Smooth muscle cell (in vitro differentiated cells): ENCODE data around the gene ZBTB12. TPM values are rescaled to one million over a fixed set of nuclear protein-coding genes. Genes with fewer than 3 reads are reported as not detected.

ENCODE experiments used
- DNase-seq: peaks from one replicate; lab custom pipeline; 2025; ENCODE audit not compliant: unreplicated experiment; lab: John Stamatoyannopoulos, UW
- H2AFZ ChIP-seq: fragments of 200-600 bp; sonication (generic); 2 replicates; pipeline ENCODE4 v1.6.0; 2016; ENCODE audit warnings: antibody characterized with exemption, low read depth, mild to moderate bottlenecking
- H3F3A ChIP-seq: fragments of 200-600 bp; sonication (generic); 2 replicates; pipeline ENCODE4 v1.6.0; 2017; ENCODE audit warnings: antibody characterized with exemption, low read depth
- H3K27ac ChIP-seq: fragments of 200-600 bp; sonication (generic); 2 replicates; pipeline ENCODE4 v1.5.1; 2016; ENCODE audit warnings: low read depth, mild to moderate bottlenecking
- H3K27me3 ChIP-seq: fragments of 200-600 bp; sonication (generic); 2 replicates; pipeline ENCODE4 v1.6.1; 2016; ENCODE audit warnings: low read depth, mild to moderate bottlenecking
- H3K36me3 ChIP-seq: fragments of 200-600 bp; sonication (generic); 2 replicates; pipeline ENCODE4 v1.5.1; 2016; ENCODE audit warnings: low read depth
- H3K4me1 ChIP-seq: fragments of 200-600 bp; sonication (generic); 2 replicates; pipeline ENCODE4 v1.5.1; 2016; ENCODE audit warnings: low read depth
- H3K4me2 ChIP-seq: fragments of 200-600 bp; sonication (generic); 2 replicates; pipeline ENCODE4 v1.6.0; 2016; ENCODE audit warnings: mild to moderate bottlenecking
- H3K4me3 ChIP-seq: fragments of 200-600 bp; sonication (generic); 2 replicates; pipeline ENCODE4 v1.5.1; 2016; ENCODE audit warnings: mild to moderate bottlenecking
- H3K79me2 ChIP-seq: fragments of 200-600 bp; sonication (generic); 2 replicates; pipeline ENCODE4 v1.6.0; 2016; ENCODE audit warnings: low read depth, mild to moderate bottlenecking
- H3K9ac ChIP-seq: fragments of 200-600 bp; sonication (generic); 2 replicates; pipeline ENCODE4 v1.6.0; 2016; ENCODE audit warnings: low read depth
- H3K9me3 ChIP-seq: fragments of 200-600 bp; sonication (generic); replicated peaks from 2 replicates; pipeline ENCODE4 v1.5.1; 2016; ENCODE audit warnings: low read depth
- H4K20me1 ChIP-seq: fragments of 200-600 bp; sonication (generic); 2 replicates; pipeline ENCODE4 v1.6.0; 2016; ENCODE audit warnings: low read depth
- WGBS: methylation state at CpG from one replicate; pipeline ENCODE4 v1.1.7; 2016; ENCODE audit warnings: low lambda C conversion rate; 5-methylcytosine and 5-hydroxymethylcytosine counted together
- polyA plus RNA-seq: library from polyadenylated mRNA; unstranded; fragments of >200 nt; fragmentation: Nextera tagmentation; extraction: Ambion mirVana; gene quantifications from 2 replicates; pipeline ENCODE4 v1.2.1, GENCODE V29; 2016
- total RNA-seq: library from RNA; depleted of rRNA; stranded (reverse); fragments of >200 nt; gene quantifications from 2 replicates; pipeline ENCODE4 v1.2.3, GENCODE V29; 2014
- TF ChIP-seq, protein P1 (sequence below): fragments of 200-600 bp; sonication (generic); IDR thresholded peaks from 2 replicates; pipeline ENCODE4 v1.5.1; 2017; ENCODE audit warnings: borderline replicate concordance, mild to moderate bottlenecking, antibody characterized with exemption; ENCODE audit not compliant: insufficient read depth, poor library complexity, severe bottlenecking

Gene ZBTB12
- total and polyA plus RNA-seq, 2 experiments from 2014 or later = 0.04 TPM; not detected in 1

DNA sequence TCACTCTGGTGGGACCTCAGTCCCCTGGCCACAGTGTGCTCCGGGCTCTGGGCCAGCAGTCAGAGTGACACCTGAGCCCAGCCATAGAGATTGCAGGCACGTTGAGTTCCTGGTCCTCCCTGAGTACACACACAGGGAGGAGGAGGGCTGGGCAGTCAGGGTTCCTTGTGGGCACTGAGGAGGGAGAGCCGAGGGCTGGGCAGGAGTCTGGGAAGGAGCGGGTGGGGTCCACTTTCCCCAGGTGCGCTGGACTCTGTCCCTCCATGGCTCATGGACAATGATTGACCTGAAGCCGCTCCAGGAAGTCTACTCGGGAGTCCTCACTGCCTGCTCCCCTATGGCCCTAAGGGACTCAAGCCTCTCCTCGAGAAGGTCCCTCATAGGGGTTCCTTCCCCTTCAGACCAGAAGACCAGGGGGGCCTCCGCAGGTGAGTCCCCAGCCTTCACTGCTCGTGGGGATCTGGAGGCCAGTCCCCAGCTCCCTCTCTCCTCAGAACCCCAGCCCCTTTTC lies 24.2 kb downstream of the ZBTB12 start:
- Histone ChIP-seq H3F3A (no peaks in the 10 kb centered on the region), H2AFZ (no peak overlapping the region), H4K20me1 (no peaks in the 10 kb centered on the region), H3K27ac (no peak overlapping the region), H3K9me3 (no peaks in the 10 kb centered on the region), H3K36me3 (no peaks in the 10 kb centered on the region), H3K4me3 (peak overlapping the region; percentile 30), H3K9ac (no peak overlapping the region), H3K27me3 (no peaks in the 10 kb centered on the region), H3K4me2 (no peak overlapping the region), H3K4me1 (no peaks in the 10 kb centered on the region), H3K79me2 (no peaks in the 10 kb centered on the region)
- TF ChIP-seq, protein P1, sequence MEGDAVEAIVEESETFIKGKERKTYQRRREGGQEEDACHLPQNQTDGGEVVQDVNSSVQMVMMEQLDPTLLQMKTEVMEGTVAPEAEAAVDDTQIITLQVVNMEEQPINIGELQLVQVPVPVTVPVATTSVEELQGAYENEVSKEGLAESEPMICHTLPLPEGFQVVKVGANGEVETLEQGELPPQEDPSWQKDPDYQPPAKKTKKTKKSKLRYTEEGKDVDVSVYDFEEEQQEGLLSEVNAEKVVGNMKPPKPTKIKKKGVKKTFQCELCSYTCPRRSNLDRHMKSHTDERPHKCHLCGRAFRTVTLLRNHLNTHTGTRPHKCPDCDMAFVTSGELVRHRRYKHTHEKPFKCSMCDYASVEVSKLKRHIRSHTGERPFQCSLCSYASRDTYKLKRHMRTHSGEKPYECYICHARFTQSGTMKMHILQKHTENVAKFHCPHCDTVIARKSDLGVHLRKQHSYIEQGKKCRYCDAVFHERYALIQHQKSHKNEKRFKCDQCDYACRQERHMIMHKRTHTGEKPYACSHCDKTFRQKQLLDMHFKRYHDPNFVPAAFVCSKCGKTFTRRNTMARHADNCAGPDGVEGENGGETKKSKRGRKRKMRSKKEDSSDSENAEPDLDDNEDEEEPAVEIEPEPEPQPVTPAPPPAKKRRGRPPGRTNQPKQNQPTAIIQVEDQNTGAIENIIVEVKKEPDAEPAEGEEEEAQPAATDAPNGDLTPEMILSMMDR = no peak
- 85% methylated on average over 9 of the region's 10 CpGs for WGBS
- DNase-seq = no peak

DNA sequence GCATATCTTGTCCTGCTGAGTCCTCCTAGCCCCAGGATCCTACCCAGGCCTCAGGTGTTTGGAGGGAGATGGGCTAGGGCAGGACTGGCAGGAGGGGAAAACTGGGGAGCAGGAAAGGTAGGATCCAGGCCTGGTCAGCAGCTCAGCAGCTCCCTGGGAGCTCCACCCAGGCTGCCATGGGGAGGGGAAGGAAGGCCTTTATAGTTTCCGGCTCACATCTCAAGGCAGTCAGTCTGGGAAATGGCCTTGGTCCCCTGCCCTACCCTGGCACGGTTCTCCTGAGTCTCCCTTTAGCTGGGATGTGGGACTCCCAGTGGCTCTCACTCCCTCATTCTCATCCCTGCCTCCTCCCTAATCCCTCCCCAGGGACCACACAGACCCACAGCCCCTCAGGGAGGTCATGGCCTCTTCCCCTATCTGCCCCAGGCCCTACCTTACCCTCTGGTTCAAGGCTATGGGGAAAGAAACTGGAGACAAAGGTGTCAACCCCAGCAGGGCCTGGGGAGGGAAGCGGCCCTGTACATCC lies 24.7 kb downstream of the ZBTB12 start:
- no peaks in the 10 kb centered on the region for H3K79me2 ChIP-seq
- H3K4me2 ChIP-seq = no peak overlapping the region
- no peak overlapping the region for H3K27ac ChIP-seq
- DNase-seq = no peak
- H3K36me3 ChIP-seq = no peaks in the 10 kb centered on the region
- H3K9ac ChIP-seq = no peak overlapping the region
- no peaks in the 10 kb centered on the region for H4K20me1 ChIP-seq
- WGBS = 84% methylated on average over 3 of the region's 3 CpGs
- no peaks in the 10 kb centered on the region for H3F3A ChIP-seq
- H3K27me3 ChIP-seq = no peaks in the 10 kb centered on the region
- no peak overlapping the region for H2AFZ ChIP-seq
- no peak overlapping the region for H3K4me3 ChIP-seq
- H3K4me1 ChIP-seq = no peaks in the 10 kb centered on the region
- TF ChIP-seq, protein P1 = no peak
- no peaks in the 10 kb centered on the region for H3K9me3 ChIP-seq

DNA sequence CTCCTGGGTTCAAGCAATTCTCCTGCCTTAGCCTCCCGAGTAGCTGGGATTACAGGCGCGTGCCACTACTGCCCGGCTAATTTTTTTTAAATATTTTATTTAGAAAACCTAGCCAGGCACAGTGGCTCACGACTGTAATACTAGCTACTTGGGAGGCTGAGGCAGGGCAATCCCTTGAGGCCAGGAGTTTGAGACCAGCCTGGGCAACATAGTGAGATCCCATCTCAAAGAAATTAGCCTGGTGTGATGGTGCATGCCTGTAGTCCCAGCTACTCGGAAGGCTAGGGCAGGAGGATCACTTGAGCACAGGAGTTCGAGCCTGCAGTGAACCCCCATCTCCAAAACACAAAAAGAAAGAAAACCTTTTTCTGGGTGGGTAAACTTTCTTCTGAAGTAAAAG lies 25.5 kb downstream of the ZBTB12 start:
- WGBS = 95% methylated on average over 7 of the region's 7 CpGs
- TF ChIP-seq, protein P1 = no peak
- no peak overlapping the region for H3K4me2 ChIP-seq

DNA sequence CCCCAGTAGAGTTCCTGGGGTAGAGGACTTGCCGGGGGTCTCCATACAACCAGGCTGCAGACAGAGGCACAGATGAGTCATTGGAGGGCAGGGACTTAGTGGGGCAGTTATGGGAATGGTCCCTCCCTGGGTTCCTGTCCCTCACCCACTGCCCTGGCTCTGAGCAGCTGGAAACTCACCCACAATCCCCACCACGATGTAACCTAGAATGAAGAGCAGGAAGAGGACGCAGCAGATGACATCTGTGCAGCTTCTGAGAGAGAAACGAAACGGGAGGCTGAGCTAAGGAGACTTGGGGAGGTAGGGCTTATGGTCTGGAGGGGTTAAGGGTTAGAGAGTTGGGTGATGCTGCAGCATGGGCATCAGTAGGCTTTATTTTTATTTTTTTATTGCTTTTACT lies 26.0 kb downstream of the ZBTB12 start:
- Histone ChIP-seq H3K36me3 (no peaks in the 10 kb centered on the region), H3K9me3 (no peaks in the 10 kb centered on the region), H3K27ac (no peak overlapping the region), H3K4me3 (no peak overlapping the region), H3K9ac (no peak overlapping the region), H3K4me2 (no peak overlapping the region), H3F3A (no peaks in the 10 kb centered on the region), H3K79me2 (no peaks in the 10 kb centered on the region), H3K27me3 (no peaks in the 10 kb centered on the region), H3K4me1 (peaks cover 4% of the 10 kb centered on the region), H2AFZ (no peak overlapping the region), H4K20me1 (no peaks in the 10 kb centered on the region)
- TF ChIP-seq, protein P1 = no peak
- no peak for DNase-seq
- 67% methylated on average over 5 of the region's 5 CpGs for WGBS

More for the DNA sequence above, 25.5 kb downstream of the ZBTB12 start:
- no peaks in the 10 kb centered on the region for H3K9me3 ChIP-seq
- no peaks in the 10 kb centered on the region for H3K27me3 ChIP-seq
- no peaks in the 10 kb centered on the region for H3F3A ChIP-seq
- no peaks in the 10 kb centered on the region for H3K4me1 ChIP-seq
- H3K27ac ChIP-seq = no peak overlapping the region
- H3K4me3 ChIP-seq = no peak overlapping the region
- H3K9ac ChIP-seq = no peak overlapping the region
- H3K36me3 ChIP-seq = no peaks in the 10 kb centered on the region
- no peak overlapping the region for H2AFZ ChIP-seq
- DNase-seq = no peak
- H3K79me2 ChIP-seq = no peaks in the 10 kb centered on the region
- no peaks in the 10 kb centered on the region for H4K20me1 ChIP-seq
